BJ (cell line): ENCODE results near the gene LY6G6C. TPM values are rescaled to one million over a fixed set of nuclear protein-coding genes. Genes with fewer than 3 reads are reported as not detected.

ENCODE experiments used
- CTCF ChIA-PET: fragments of 350-600 bp; formaldehyde crosslinking; extraction: SDS; loops from one replicate; lab custom pipeline; 2021; ENCODE audit warnings: antibody characterized with exemption, inconsistent platforms; lab: Yijun Ruan, JAX
- POLR2A ChIA-PET: fragments of 300-600 bp; sonication (Branson Sonifier 250); formaldehyde crosslinking; extraction: SDS; loops from one replicate; lab custom pipeline; 2021; ENCODE audit warnings: antibody characterized with exemption; lab: Charles Lee
- DNase-seq: peaks from one replicate; pipeline ENCODE4 v3.0.0-alpha.2; 2011; ENCODE audit warnings: low read depth
- H3K27me3 ChIP-seq: 2 replicates; pipeline ENCODE4 v1.6.0; 2011; ENCODE audit warnings: low read length; ENCODE audit not compliant: control insufficient read depth, insufficient read depth
- H3K36me3 ChIP-seq: 2 replicates; pipeline ENCODE4 v1.5.1; 2011; ENCODE audit warnings: low read length; ENCODE audit not compliant: control insufficient read depth, insufficient read depth
- H3K4me3 ChIP-seq: 2 replicates; pipeline ENCODE4 v1.5.1; 2011; ENCODE audit warnings: low read depth, mild to moderate bottlenecking, control low read depth, low read length
- polyA plus RNA-seq: library from polyadenylated mRNA; depleted of rRNA; stranded (reverse); fragments of >200 nt; gene quantifications from 2 replicates; pipeline ENCODE4 v1.2.3, GENCODE V29; 2011
- TF ChIP-seq, protein P1 (sequence below): IDR thresholded peaks from 2 replicates; pipeline ENCODE4 v1.5.1; 2011; ENCODE audit warnings: low read depth, mild to moderate bottlenecking, control low read depth, inconsistent platforms, low read length, moderate library complexity; ENCODE audit not compliant: insufficient read depth

Gene LY6G6C
- polyA plus RNA-seq, 1 experiment, result not detected

DNA sequence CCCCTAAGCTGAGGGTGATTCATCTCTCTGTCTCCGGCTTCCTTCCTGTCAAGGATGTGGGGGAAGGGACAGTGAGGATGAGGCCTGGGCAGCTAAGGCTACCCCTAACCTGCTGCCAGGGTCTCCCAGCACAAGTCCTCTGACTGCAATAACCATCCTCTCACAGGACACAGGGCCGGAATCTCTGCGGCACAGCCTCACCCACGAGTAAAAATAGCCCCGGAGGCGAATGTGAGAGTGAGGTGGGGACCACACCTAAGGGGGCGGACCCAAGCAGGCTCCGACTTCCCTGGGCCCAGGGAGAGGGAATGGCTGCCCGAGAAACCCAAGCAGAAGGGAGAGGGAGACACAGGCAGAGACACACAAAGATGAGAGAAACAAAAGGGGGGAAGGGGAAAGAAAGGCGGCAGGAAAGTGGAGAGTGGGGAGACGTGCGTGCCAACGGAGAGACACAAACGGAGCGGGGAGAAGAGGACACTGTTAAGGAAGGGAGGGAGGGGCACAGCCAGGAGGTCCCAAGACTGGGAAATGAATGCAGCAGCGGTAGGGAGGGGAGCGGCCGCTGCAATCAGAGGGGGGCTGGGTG lies 13.4 kb upstream of the LY6G6C start:
- ChIA-PET CTCF (interaction anchor here (0.6 to 6.5 kb wide), 3 partner anchors 35 to 73 kb away, joined by 3 to 35 read pairs (median 4); no protein-coding TSS in a partner anchor), POLR2A (no interaction called here)
- Histone ChIP-seq H3K27me3 (no peaks in the 10 kb centered on the region), H3K36me3 (peaks cover 20% of the 10 kb centered on the region), H3K4me3 (peak overlapping the region; percentile 90)
- no peak for DNase-seq
- TF ChIP-seq, protein P1, sequence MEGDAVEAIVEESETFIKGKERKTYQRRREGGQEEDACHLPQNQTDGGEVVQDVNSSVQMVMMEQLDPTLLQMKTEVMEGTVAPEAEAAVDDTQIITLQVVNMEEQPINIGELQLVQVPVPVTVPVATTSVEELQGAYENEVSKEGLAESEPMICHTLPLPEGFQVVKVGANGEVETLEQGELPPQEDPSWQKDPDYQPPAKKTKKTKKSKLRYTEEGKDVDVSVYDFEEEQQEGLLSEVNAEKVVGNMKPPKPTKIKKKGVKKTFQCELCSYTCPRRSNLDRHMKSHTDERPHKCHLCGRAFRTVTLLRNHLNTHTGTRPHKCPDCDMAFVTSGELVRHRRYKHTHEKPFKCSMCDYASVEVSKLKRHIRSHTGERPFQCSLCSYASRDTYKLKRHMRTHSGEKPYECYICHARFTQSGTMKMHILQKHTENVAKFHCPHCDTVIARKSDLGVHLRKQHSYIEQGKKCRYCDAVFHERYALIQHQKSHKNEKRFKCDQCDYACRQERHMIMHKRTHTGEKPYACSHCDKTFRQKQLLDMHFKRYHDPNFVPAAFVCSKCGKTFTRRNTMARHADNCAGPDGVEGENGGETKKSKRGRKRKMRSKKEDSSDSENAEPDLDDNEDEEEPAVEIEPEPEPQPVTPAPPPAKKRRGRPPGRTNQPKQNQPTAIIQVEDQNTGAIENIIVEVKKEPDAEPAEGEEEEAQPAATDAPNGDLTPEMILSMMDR, result no peak

DNA sequence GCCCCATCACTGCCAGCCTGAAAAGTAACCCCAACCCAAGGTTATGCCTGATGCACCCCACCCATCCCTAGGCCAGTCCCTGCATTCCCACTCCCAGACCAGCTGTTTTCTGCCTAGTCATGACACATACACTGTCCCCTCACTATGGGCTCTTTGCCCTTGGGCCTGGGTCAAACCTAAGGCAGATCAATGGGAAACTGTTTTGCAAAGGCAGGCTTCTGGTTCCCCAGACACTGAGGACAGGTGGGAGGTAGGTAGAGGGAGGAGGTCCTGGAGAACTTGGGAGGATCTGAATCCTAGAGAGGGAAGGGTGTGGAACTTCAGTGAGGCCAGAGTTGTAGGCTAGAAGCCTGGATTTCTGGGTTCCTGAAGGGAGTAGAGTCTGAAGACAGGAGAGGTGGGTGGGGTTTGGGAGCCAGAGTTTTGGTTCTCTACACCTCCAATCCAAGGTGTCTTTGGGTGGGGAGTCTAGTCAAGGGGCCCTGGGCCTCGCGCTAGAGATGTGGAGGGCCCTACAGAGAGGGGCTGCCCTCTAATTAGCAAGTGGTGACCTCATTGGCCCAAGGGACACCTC lies 12.8 kb upstream of the LY6G6C start:
- CTCF ChIA-PET, result interaction anchor here (1.1 to 6.5 kb wide), 2 partner anchors 36 to 73 kb away, joined by 4 to 35 read pairs; no protein-coding TSS in a partner anchor
- Histone ChIP-seq H3K27me3 (no peaks in the 10 kb centered on the region), H3K36me3 (peaks cover 20% of the 10 kb centered on the region), H3K4me3 (peak overlapping the region; percentile 90)
- TF ChIP-seq, protein P1, result no peak
- no peak for DNase-seq
- POLR2A ChIA-PET, result no interaction called here

DNA sequence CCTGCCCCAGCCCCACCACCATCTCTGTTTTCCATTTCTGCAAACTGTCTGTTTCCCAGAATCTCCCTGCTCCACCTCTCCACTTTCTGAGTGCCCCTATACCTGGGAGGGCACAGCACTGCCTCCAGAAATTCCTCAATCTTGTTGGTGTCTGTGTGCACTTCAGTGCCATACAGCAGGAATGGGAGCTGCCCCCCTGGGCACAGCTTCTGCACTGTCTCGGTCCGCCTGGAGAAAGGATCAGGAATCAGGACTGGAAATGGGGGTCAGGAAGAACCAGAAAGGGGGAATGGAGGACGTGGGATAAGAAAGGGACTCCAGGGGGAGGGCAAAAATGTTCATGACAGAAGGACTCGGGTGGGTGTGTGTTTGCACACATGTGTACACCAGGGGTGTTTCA lies 12.2 kb upstream of the LY6G6C start:
- DNase-seq, result no peak
- ChIA-PET POLR2A (interaction anchor here (0.6 kb wide), 1 partner anchor 174 kb away, joined by 5 read pairs; no protein-coding TSS in a partner anchor), CTCF (interaction anchor here (2.2 kb wide), 1 partner anchor 36 kb away, joined by 10 read pairs; no protein-coding TSS in a partner anchor)
- H3K36me3 ChIP-seq, result peaks cover 20% of the 10 kb centered on the region
- no peaks in the 10 kb centered on the region for H3K27me3 ChIP-seq
- no peak overlapping the region; the same call in 1 of the 2 replicates for H3K4me3 ChIP-seq
- TF ChIP-seq, protein P1, result no peak

DNA sequence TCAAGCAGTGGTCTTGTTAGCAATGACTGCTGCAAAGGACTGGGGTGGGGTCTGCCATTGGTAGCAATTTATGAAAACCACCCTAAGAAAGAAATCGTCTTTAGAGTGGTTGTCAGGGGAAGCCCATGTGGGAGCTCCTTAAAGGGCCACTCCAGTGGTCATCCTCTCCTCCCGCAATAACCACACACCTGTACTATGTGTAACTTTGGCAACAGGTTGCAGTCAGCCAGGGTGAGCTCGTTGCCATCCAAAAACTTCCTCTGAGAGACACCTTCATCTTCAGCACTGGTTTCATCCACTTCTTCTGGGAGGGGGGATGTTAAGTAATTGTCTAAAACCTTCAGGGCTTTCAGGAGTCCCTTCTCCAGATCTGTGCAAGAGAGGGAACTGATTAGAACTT lies 10.5 kb upstream of the LY6G6C start:
- H3K27me3 ChIP-seq, result no peaks in the 10 kb centered on the region
- H3K36me3 ChIP-seq, result peaks cover 20% of the 10 kb centered on the region
- no peak overlapping the region for H3K4me3 ChIP-seq
- ChIA-PET POLR2A (no interaction called here), CTCF (interaction anchor here (2.2 kb wide), 1 partner anchor 38 kb away, joined by 10 read pairs; no protein-coding TSS in a partner anchor)
- no peak for DNase-seq
- TF ChIP-seq, protein P1, result no peak

DNA sequence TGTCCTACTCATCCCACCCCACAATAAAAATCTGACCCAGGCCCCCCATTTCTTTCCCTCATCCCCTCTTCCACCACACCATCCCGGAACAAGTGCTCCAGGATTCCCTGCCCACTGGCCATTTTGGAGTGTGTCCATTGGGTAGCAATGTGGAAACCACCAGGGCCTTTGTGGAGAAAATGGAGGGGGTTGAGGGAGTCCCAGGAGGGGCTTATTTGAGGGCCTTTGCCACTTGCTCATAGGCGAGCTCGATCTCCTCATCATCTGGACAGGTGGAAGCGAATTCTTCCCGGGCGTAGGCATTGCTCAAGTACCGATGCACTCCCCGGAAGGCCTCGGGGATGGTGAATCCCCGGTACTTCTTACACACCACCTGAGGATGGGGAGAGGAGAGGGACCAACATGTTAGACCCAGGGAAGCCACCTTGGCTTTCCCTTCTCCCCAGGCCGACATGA lies 9.1 kb upstream of the LY6G6C start:
- peak overlapping the region; percentile 88 for H3K4me3 ChIP-seq
- CTCF ChIA-PET, result interaction anchor here (0.6 to 4.6 kb wide), 11 partner anchors 7 to 232 kb away, joined by 3 to 28 read pairs (median 5); partner anchors contain the start of genes LSM2 and LY6G6D
- POLR2A ChIA-PET, result interaction anchor here (0.9 kb wide), 1 partner anchor 33 kb away, joined by 3 read pairs; no protein-coding TSS in a partner anchor
- H3K27me3 ChIP-seq, result no peaks in the 10 kb centered on the region
- TF ChIP-seq, protein P1, result no peak
- peaks cover 26% of the 10 kb centered on the region for H3K36me3 ChIP-seq
- no peak for DNase-seq
